GM18909 (cell line): ENCODE measurements around the gene MTHFR.
A peak's percentile ranks its signal among the peaks of the same experiment; 100 is the strongest.

ENCODE experiments used
- ATAC-seq: cut with Tn5 transposase; IDR thresholded peaks from one replicate; pipeline ENCODE4 v1.9.1; 2021; ENCODE audit warnings: mild to moderate bottlenecking; ENCODE audit not compliant: unreplicated experiment, poor library complexity

The MTHFR gene

GRCh38 chr1:11805422-11806306, at the start of gene MTHFR, which contains the start of gene CLCN6:
Gene MTHFR, minus strand, starts transcription at chr1:11805964. Its CDS starts 2,848 bp downstream, at chr1:11803116.
Gene CLCN6, plus strand, starts transcription at chr1:11806191. Its CDS starts 72 bp downstream, at chr1:11806263.
- ATAC-seq, result peak; percentile 82

- no peak for ATAC-seq
These were observed 49.7 kb upstream of the MTHFR start for GRCh38 chr1:11855430-11855829.

GRCh38 chr1:11854519-11854918, 48.8 kb upstream of the MTHFR start:
- no peak for ATAC-seq

- no peak for ATAC-seq
These were observed 45.4 kb upstream of the MTHFR start for GRCh38 chr1:11851180-11851579.

GRCh38 chr1:11850156-11850555, 44.4 kb upstream of the MTHFR start:
- no peak for ATAC-seq

- ATAC-seq, result no peak
These were observed 42.6 kb upstream of the MTHFR start for GRCh38 chr1:11848373-11848700.

- ATAC-seq, result no peak
These were observed 42.1 kb upstream of the MTHFR start, which contains the start of gene NPPA for GRCh38 chr1:11847667-11848372. Gene NPPA, minus strand, starts transcription at chr1:11847783. Its CDS starts 99 bp downstream, at chr1:11847684.

- no peak for ATAC-seq
These were observed 40.0 kb upstream of the MTHFR start for GRCh38 chr1:11845641-11846335.

GRCh38 chr1:11842154-11843041, 36.6 kb upstream of the MTHFR start:
- ATAC-seq, result no peak

GRCh38 chr1:11841245-11842153, 35.7 kb upstream of the MTHFR start:
- ATAC-seq, result no peak

- ATAC-seq, result no peak
These were observed 34.3 kb upstream of the MTHFR start for GRCh38 chr1:11839727-11840705.

GRCh38 chr1:11838349-11839272, 32.8 kb upstream of the MTHFR start:
- no peak for ATAC-seq

- no peak for ATAC-seq
These were observed 32.1 kb upstream of the MTHFR start for GRCh38 chr1:11837767-11838348.

- ATAC-seq, result no peak
These were observed 31.4 kb upstream of the MTHFR start for GRCh38 chr1:11836955-11837766.

GRCh38 chr1:11835441-11836225, 29.9 kb upstream of the MTHFR start:
- no peak for ATAC-seq
